HG02938 (cell line): ENCODE data around the gene ZSWIM8.

ENCODE experiments used
- ATAC-seq: cut with Tn5 transposase; IDR thresholded peaks from one replicate; pipeline ENCODE4 v1.9.1; 2021; ENCODE audit warnings: mild to moderate bottlenecking, moderate library complexity; ENCODE audit not compliant: unreplicated experiment

Gene ZSWIM8

GRCh38 chr10:73840403-73841060 is 55.1 kb downstream of the ZSWIM8 start:
- ATAC-seq: no peak

GRCh38 chr10:73841061-73841421 is 55.6 kb downstream of the ZSWIM8 start:
- ATAC-seq: no peak

- no peak for ATAC-seq
Observed at GRCh38 chr10:73841526-73842285, 56.3 kb downstream of the ZSWIM8 start.

GRCh38 chr10:73842349-73842748 is 56.9 kb downstream of the ZSWIM8 start:
- no peak for ATAC-seq

- no peak for ATAC-seq
Observed at GRCh38 chr10:73843261-73843660, 57.9 kb downstream of the ZSWIM8 start.

GRCh38 chr10:73847031-73847430 is 61.6 kb downstream of the ZSWIM8 start:
- no peak for ATAC-seq

GRCh38 chr10:73848821-73849489 is 63.5 kb downstream of the ZSWIM8 start:
- peak; percentile 83 for ATAC-seq

GRCh38 chr10:73850211-73850610 is 64.8 kb downstream of the ZSWIM8 start:
- ATAC-seq: no peak

- no peak for ATAC-seq
Observed at GRCh38 chr10:73850863-73851461, 65.6 kb downstream of the ZSWIM8 start.
